ENCODE measurements around the gene TMEM259. TPM values are rescaled to one million over a fixed set of nuclear protein-coding genes. Genes with fewer than 3 reads are reported as not detected.
A peak's percentile ranks its signal among the peaks of the same experiment; 100 is the strongest.

Gene TMEM259
- total and polyA plus RNA-seq, 9 of the 15 experiments (the other 6 are each of a cell fraction or from before 2014, with no cell fraction given), result 0.52 to 231 (median 63.6) TPM

GRCh38 chr19:1046117-1046626 lies 25.2 kb upstream of the TMEM259 start:
- Histone ChIP-seq H3K9me1 (ENCODE audit: control insufficient read depth, insufficient read depth, low read length) (no peaks in the 10 kb centered on the region), H3K27ac (ENCODE audit: extremely low read depth, low read depth, low read length) (no peak overlapping the region), H3K4me1 (replicated peaks in 1 of 2; ENCODE audit: control insufficient read depth in 2 of 2, insufficient read depth in 2 of 2, low read length in 2 of 2) (peaks cover 16 to 69% of the 10 kb centered on the region in 2 experiments), H3K4me3 (no peak overlapping the region), H3K9ac (ENCODE audit: insufficient read depth in 1 of 2, low read depth in 2 of 2, low read length in 2 of 2) (no peak overlapping the region), H3K9me3 (replicated peaks; ENCODE audit: control insufficient read depth, insufficient read depth, low read depth, low read length) (no peaks in the 10 kb centered on the region), H3K36me3 (ENCODE audit: control insufficient read depth, insufficient read depth, low read length) (peaks cover 56% of the 10 kb centered on the region), H2AFZ (ENCODE audit: low read depth, low read length) (no peak overlapping the region), H4K20me1 (replicated peaks; ENCODE audit: control insufficient read depth, insufficient read depth, low read length) (no peaks in the 10 kb centered on the region), H3K27me3 (ENCODE audit: control insufficient read depth in 2 of 2, insufficient read depth in 2 of 2, low read length in 2 of 2) (no peaks in the 10 kb centered on the region), H3K79me2 (ENCODE audit: control insufficient read depth, insufficient read depth, low read length) (peaks cover 36% of the 10 kb centered on the region), H3K4me2 (ENCODE audit: insufficient read depth, low read length) (no peak overlapping the region)
- ChIA-PET CTCF (ENCODE audit: low intra/inter-chr PET ratio) (no interaction called here), POLR2A (interaction anchor here (0.7 kb wide), 1 partner anchor 22 kb away, joined by 3 read pairs; no protein-coding TSS in a partner anchor)
- no TSS peak for BruUV-seq (replicated peaks)
- no peak for DNase-seq (ENCODE audit: extremely low read depth in 1 of 4, low spot score in 3 of 4)
- FAIRE-seq, result no peak
- intact Hi-C loops (cut with micrococcal nuclease) (no loop called here), in situ Hi-C loops (cut with MboI) (no loop called here)
- no peak for ATAC-seq
- 97% methylated on average over 17 of the region's 33 CpGs for WGBS (ENCODE audit: insufficient coverage, low coverage, missing lambda C conversion rate)
- peak; percentile 63 for TF ChIP-seq RBFOX2 (IDR thresholded peaks at IDR 0.05; ENCODE audit: low read depth, low read length)
- TF ChIP-seq, protein P1, sequence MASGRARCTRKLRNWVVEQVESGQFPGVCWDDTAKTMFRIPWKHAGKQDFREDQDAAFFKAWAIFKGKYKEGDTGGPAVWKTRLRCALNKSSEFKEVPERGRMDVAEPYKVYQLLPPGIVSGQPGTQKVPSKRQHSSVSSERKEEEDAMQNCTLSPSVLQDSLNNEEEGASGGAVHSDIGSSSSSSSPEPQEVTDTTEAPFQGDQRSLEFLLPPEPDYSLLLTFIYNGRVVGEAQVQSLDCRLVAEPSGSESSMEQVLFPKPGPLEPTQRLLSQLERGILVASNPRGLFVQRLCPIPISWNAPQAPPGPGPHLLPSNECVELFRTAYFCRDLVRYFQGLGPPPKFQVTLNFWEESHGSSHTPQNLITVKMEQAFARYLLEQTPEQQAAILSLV (tag; IDR thresholded peaks at IDR 0.05), result no peak

DNA sequence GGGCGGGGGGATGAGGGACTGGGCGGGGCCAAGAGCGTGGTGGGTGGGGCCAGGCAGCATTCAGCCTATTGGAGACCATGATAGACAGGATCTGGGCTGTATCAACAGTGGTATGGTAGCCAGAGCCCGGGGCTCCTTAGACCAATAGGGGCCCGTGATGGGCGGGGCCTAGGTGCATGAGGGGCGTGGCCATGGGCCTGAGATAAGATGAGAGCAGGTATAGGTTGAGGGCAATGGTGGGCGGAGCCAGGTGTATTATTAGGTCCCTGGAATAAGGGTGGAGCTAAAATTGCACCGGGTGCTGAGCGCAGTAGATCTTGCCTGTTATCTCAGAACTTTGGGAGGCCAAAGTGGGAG lies 24.3 kb upstream of the TMEM259 start:
- CTCF ChIA-PET (ENCODE audit: low intra/inter-chr PET ratio), result no interaction called here
- TF ChIP-seq CEBPZ (IDR thresholded peaks at IDR 0.05; ENCODE audit: borderline replicate concordance, low read depth, low read length) (no peak), POLR2AphosphoS2 (IDR thresholded peaks at IDR 0.05; ENCODE audit: low read length) (no peak), CBFA2T3 (IDR thresholded peaks at IDR 0.05) (no peak), ZNF232 (CRISPR knock-in tag; IDR thresholded peaks at IDR 0.05) (no peak), CCAR2 (IDR thresholded peaks at IDR 0.05; ENCODE audit: low read depth, low read length) (no peak), C11orf30 (IDR thresholded peaks at IDR 0.05; ENCODE audit: low read depth) (no peak), ZBTB2 (IDR thresholded peaks at IDR 0.05) (no peak)

More for the DNA sequence above, 24.3 kb upstream of the TMEM259 start:
- Histone ChIP-seq H3K36me3 (ENCODE audit: control insufficient read depth, insufficient read depth, low read length) (peaks cover 52% of the 10 kb centered on the region; the same call in 2 of the 3 replicates), H3K79me2 (ENCODE audit: control insufficient read depth, insufficient read depth, low read length) (peaks cover 44% of the 10 kb centered on the region), H3K4me2 (ENCODE audit: insufficient read depth, low read length) (no peak overlapping the region), H3K4me3 (no peak overlapping the region), H3K9me3 (replicated peaks; ENCODE audit: control insufficient read depth, insufficient read depth, low read depth, low read length) (no peaks in the 10 kb centered on the region), H3K4me1 (replicated peaks in 1 of 2; ENCODE audit: control insufficient read depth in 2 of 2, insufficient read depth in 2 of 2, low read length in 2 of 2) (peaks cover 18 to 66% of the 10 kb centered on the region in 2 experiments), H4K20me1 (replicated peaks; ENCODE audit: control insufficient read depth, insufficient read depth, low read length) (no peaks in the 10 kb centered on the region), H2AFZ (ENCODE audit: low read depth, low read length) (no peak overlapping the region), H3K27ac (ENCODE audit: extremely low read depth, low read depth, low read length) (no peak overlapping the region), H3K27me3 (ENCODE audit: control insufficient read depth in 2 of 2, insufficient read depth in 2 of 2, low read length in 2 of 2) (no peaks in the 10 kb centered on the region), H3K9me1 (ENCODE audit: control insufficient read depth, insufficient read depth, low read length) (no peaks in the 10 kb centered on the region), H3K9ac (ENCODE audit: insufficient read depth in 1 of 2, low read depth in 2 of 2, low read length in 2 of 2) (no peak overlapping the region)
- no TSS peak for BruUV-seq (replicated peaks)
- in situ Hi-C loops (cut with MboI), result no loop called here
- DNase-seq (ENCODE audit: extremely low read depth in 1 of 4, low spot score in 3 of 4) (peak; percentile 91 to 99 (median 96)), FAIRE-seq (peak; percentile 100), ATAC-seq (peak; percentile 84)
- intact Hi-C loops (cut with micrococcal nuclease), result loop anchor here (1.0 kb wide), 1 partner anchor 224 kb away; the partner anchor contains the start of gene CIRBP
- POLR2A ChIA-PET, result interaction anchor here (0.7 to 11.0 kb wide), 4 partner anchors 9 to 24 kb away, joined by 3 to 176 read pairs (median 4); partner anchors contain the start of genes CNN2 and RNU6-2
- 1% methylated on average over 10 of the region's 10 CpGs for WGBS (ENCODE audit: insufficient coverage, low coverage, missing lambda C conversion rate)
